ENCODE data around the gene MB21D2.

DNA sequence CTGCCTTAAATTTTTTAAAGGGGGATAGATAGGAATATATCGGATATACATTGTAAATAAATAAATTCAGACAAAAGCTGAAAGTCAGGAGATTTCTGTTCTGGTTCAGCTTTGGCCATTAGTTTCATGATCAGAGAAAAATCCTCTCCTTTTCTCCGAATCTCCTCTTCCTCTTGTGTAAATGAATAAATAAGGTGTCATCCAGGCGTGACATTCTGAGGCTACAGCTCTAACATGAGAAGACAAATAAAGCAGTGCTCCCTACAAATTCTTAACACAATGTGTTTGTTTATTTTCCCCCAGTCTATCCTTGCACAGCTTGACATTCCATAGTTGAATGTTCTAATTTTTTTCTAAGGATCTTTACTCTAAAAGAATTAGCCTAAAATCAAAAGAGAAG, 9.4 kb upstream of the MB21D2 start:
- TF ChIP-seq, protein P1, sequence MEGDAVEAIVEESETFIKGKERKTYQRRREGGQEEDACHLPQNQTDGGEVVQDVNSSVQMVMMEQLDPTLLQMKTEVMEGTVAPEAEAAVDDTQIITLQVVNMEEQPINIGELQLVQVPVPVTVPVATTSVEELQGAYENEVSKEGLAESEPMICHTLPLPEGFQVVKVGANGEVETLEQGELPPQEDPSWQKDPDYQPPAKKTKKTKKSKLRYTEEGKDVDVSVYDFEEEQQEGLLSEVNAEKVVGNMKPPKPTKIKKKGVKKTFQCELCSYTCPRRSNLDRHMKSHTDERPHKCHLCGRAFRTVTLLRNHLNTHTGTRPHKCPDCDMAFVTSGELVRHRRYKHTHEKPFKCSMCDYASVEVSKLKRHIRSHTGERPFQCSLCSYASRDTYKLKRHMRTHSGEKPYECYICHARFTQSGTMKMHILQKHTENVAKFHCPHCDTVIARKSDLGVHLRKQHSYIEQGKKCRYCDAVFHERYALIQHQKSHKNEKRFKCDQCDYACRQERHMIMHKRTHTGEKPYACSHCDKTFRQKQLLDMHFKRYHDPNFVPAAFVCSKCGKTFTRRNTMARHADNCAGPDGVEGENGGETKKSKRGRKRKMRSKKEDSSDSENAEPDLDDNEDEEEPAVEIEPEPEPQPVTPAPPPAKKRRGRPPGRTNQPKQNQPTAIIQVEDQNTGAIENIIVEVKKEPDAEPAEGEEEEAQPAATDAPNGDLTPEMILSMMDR (IDR thresholded peaks at IDR 0.05) = no peak
- TF ChIP-seq EP300 (IDR thresholded peaks at IDR 0.05) (no peak), POLR2A (IDR thresholded peaks at IDR 0.05) (no peak)
